ENCODE results near the gene USP20.
"Not testable (repeated sequence)": the region's sequence is repeated elsewhere in the genome, so short reads cannot be mapped to it uniquely, and the experiment has no call there.

USP20 gene

GRCh38 chr9:129888293-129889121, 53.2 kb downstream of the USP20 start:
- TF ChIP-seq, protein P1, sequence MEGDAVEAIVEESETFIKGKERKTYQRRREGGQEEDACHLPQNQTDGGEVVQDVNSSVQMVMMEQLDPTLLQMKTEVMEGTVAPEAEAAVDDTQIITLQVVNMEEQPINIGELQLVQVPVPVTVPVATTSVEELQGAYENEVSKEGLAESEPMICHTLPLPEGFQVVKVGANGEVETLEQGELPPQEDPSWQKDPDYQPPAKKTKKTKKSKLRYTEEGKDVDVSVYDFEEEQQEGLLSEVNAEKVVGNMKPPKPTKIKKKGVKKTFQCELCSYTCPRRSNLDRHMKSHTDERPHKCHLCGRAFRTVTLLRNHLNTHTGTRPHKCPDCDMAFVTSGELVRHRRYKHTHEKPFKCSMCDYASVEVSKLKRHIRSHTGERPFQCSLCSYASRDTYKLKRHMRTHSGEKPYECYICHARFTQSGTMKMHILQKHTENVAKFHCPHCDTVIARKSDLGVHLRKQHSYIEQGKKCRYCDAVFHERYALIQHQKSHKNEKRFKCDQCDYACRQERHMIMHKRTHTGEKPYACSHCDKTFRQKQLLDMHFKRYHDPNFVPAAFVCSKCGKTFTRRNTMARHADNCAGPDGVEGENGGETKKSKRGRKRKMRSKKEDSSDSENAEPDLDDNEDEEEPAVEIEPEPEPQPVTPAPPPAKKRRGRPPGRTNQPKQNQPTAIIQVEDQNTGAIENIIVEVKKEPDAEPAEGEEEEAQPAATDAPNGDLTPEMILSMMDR (IDR thresholded peaks at IDR 0.05; ENCODE audit: low read depth, low read length): no peak
- no peak for DNase-seq (ENCODE audit: low read depth, low spot score)
- in situ Hi-C loops (cut with HindIII; ENCODE audit: low sequenced_read_pairs): no loop called here
- H3K4me3 ChIP-seq (ENCODE audit: low read depth, low read length): no peak overlapping the region

- TF ChIP-seq, protein P1 (IDR thresholded peaks at IDR 0.05; ENCODE audit: low read depth, low read length): no peak
- no peak overlapping the region for H3K4me3 ChIP-seq (ENCODE audit: low read depth, low read length)
- in situ Hi-C loops (cut with HindIII; ENCODE audit: low sequenced_read_pairs): no loop called here
- no peak for DNase-seq (ENCODE audit: low read depth, low spot score)
Measured at GRCh38 chr9:129889122-129889940, 54.1 kb downstream of the USP20 start.

GRCh38 chr9:129889941-129890717, 54.9 kb downstream of the USP20 start:
- H3K4me3 ChIP-seq (ENCODE audit: low read depth, low read length): no peak overlapping the region
- in situ Hi-C loops (cut with HindIII; ENCODE audit: low sequenced_read_pairs): no loop called here
- no peak for DNase-seq (ENCODE audit: low read depth, low spot score)
- TF ChIP-seq, protein P1 (IDR thresholded peaks at IDR 0.05; ENCODE audit: low read depth, low read length): no peak

GRCh38 chr9:129890718-129891299, 55.6 kb downstream of the USP20 start:
- in situ Hi-C loops (cut with HindIII; ENCODE audit: low sequenced_read_pairs); H3K4me3 ChIP-seq (ENCODE audit: low read depth, low read length); DNase-seq (ENCODE audit: low read depth, low spot score): not testable (repeated sequence)

DNA sequence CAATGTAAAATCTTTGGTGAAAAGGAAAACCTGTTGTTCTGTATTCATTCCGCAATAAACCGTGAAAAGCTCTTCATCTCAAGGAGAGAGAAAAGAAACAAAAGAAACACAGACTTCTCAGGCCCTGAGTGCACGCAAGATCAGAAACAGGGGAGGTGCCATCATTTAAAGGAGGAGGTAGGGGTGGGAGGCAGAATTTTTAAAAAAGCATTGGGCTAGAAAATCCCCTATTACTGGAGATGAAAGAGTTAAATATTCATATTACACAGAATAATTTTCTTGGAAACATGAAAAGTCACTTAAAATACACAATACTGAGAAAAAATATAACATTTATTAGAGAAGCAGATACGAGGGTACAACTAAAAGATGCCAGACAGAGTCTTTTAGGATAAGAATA, 56.3 kb downstream of the USP20 start:
- H3K4me3 ChIP-seq (ENCODE audit: low read depth, low read length): no peak overlapping the region
- DNase-seq (ENCODE audit: low read depth, low spot score): no peak
- in situ Hi-C loops (cut with HindIII; ENCODE audit: low sequenced_read_pairs): no loop called here

GRCh38 chr9:129894120-129894823, 59.0 kb downstream of the USP20 start:
- no peak for DNase-seq (ENCODE audit: low read depth, low spot score)
- in situ Hi-C loops (cut with HindIII; ENCODE audit: low sequenced_read_pairs): no loop called here
- TF ChIP-seq, protein P1 (IDR thresholded peaks at IDR 0.05; ENCODE audit: low read depth, low read length): no peak
- no peak overlapping the region for H3K4me3 ChIP-seq (ENCODE audit: low read depth, low read length)

More for the DNA sequence above, 56.3 kb downstream of the USP20 start:
- TF ChIP-seq, protein P1 (IDR thresholded peaks at IDR 0.05; ENCODE audit: low read depth, low read length): no peak
